Peyer's patch (tissue), 4 donors: Measurements from ENCODE around the gene ITLN1.

Experiments
- CTCF ChIP-seq, 6 experiments: fragments of 450-650 bp in 4 of 6; fragments of 200-600 bp in 2 of 6; sonication (generic) in 1 of 6; IDR thresholded peaks; one replicate each; pipeline ENCODE4 v1.5.1; 2017 to 2019; ENCODE audit warnings: antibody characterized with exemption in 6 of 6, mild to moderate bottlenecking in 3 of 6, moderate library complexity in 1 of 6
- POLR2A ChIP-seq, 2 donors: fragments of 450-650 bp; IDR thresholded peaks; one replicate each; pipeline ENCODE4 v1.5.1; 2017; ENCODE audit warnings: antibody characterized with exemption in 2 of 2, mild to moderate bottlenecking in 2 of 2, moderate library complexity in 2 of 2

GRCh38 chr1:160911925-160912324 is 26.9 kb upstream of the ITLN1 start:
- no peak for TF ChIP-seq CTCF (IDR thresholded peaks at IDR 0.05)
- TF ChIP-seq POLR2A (IDR thresholded peaks at IDR 0.05): no peak
